HFFc6 (cell line): ENCODE measurements around the gene C8A. TPM values are rescaled to one million over a fixed set of nuclear protein-coding genes. Genes with fewer than 3 reads are reported as not detected.

Source experiments
- DNase-seq: peaks from one replicate; pipeline ENCODE4 v3.0.0-alpha.2; 2018
- H3K27ac Mint-ChIP-seq: 2 replicates; pipeline ENCODE4 v1.8.0; 2020; ENCODE audit warnings: mild to moderate bottlenecking, mixed read lengths
- H3K27me3 Mint-ChIP-seq: 2 replicates; pipeline ENCODE4 v1.8.0; 2021; ENCODE audit warnings: mild to moderate bottlenecking, moderate library complexity, mixed read lengths; ENCODE audit not compliant: insufficient read depth
- H3K36me3 Mint-ChIP-seq: 2 replicates; pipeline ENCODE4 v1.8.0; 2021; ENCODE audit warnings: low read depth, mixed read lengths
- H3K4me1 Mint-ChIP-seq: 2 replicates; pipeline ENCODE4 v1.8.0; 2020; ENCODE audit warnings: low read depth, mixed read lengths
- H3K4me3 Mint-ChIP-seq: 2 replicates; pipeline ENCODE4 v1.8.0; 2020; ENCODE audit warnings: mild to moderate bottlenecking, moderate library complexity, mixed read lengths
- H3K9me3 Mint-ChIP-seq: 2 replicates; pipeline ENCODE4 v1.8.0; 2020; ENCODE audit warnings: mild to moderate bottlenecking, mixed read lengths
- CTCF ChIP-seq: fragments of 200-600 bp; sonication (generic); IDR thresholded peaks from 2 replicates; pipeline ENCODE4 v1.5.0; 2021; ENCODE audit warnings: antibody characterized with exemption, mild to moderate bottlenecking
- total RNA-seq, 6 experiments: library from RNA; stranded (reverse); fragmentation: NEBNext Ultra II Directional; extraction: Animal tissue kit (Norgen Biotek cat#: 25700); gene quantifications; 2 replicates in 1 of 6; 3 replicates in 5 of 6; pipeline ENCODE4 v1.2.3, GENCODE V29; 2021

The C8A gene
- total RNA-seq, 6 experiments from 2014 or later = not detected

- Mint-ChIP-seq H3K4me1 (peaks cover 7% of the 10 kb centered on the region; the same call in 1 of the 2 replicates), H3K9me3 (no peaks in the 10 kb centered on the region)
- TF ChIP-seq CTCF = no peak
Observed at GRCh38 chr1:56856186-56856585, 1.6 kb downstream of the C8A start.

GRCh38 chr1:56859287-56859686 is 4.7 kb downstream of the C8A start:
- no peaks in the 10 kb centered on the region for H3K36me3 Mint-ChIP-seq
- no peak overlapping the region for H3K27ac Mint-ChIP-seq
- no peak for DNase-seq
- no peaks in the 10 kb centered on the region for H3K9me3 Mint-ChIP-seq
- H3K4me1 Mint-ChIP-seq = peaks cover 6% of the 10 kb centered on the region
- no peak overlapping the region for H3K4me3 Mint-ChIP-seq
- 0 out of 2 replicates have a peak, but pooled peaks cover 2% of the 10 kb centered on the region for H3K27me3 Mint-ChIP-seq
- no peak for TF ChIP-seq CTCF

More at GRCh38 chr1:56856186-56856585, 1.6 kb downstream of the C8A start:
- Mint-ChIP-seq H3K27me3 (0 out of 2 replicates have a peak, but pooled peaks cover 2% of the 10 kb centered on the region), H3K36me3 (no peaks in the 10 kb centered on the region), H3K27ac (no peak overlapping the region), H3K4me3 (no peak overlapping the region)
- DNase-seq = no peak

GRCh38 chr1:56863265-56863992 is 8.8 kb downstream of the C8A start:
- no peak overlapping the region for H3K27ac Mint-ChIP-seq
- DNase-seq = no peak

GRCh38 chr1:56864430-56864829 is 9.8 kb downstream of the C8A start:
- DNase-seq = peak; percentile 9
- H3K9me3 Mint-ChIP-seq = no peaks in the 10 kb centered on the region
- peak overlapping the region; percentile 29 for H3K27ac Mint-ChIP-seq
- TF ChIP-seq CTCF = no peak
- H3K27me3 Mint-ChIP-seq = no peaks in the 10 kb centered on the region
- H3K4me3 Mint-ChIP-seq = no peak overlapping the region
- no peaks in the 10 kb centered on the region for H3K36me3 Mint-ChIP-seq
- peaks cover 50% of the 10 kb centered on the region for H3K4me1 Mint-ChIP-seq

More at GRCh38 chr1:56863265-56863992, 8.8 kb downstream of the C8A start:
- H3K4me3 Mint-ChIP-seq = no peak overlapping the region
- no peaks in the 10 kb centered on the region for H3K9me3 Mint-ChIP-seq
- 0 out of 2 replicates have a peak, but pooled peaks cover 2% of the 10 kb centered on the region for H3K27me3 Mint-ChIP-seq
- no peaks in the 10 kb centered on the region for H3K36me3 Mint-ChIP-seq
- H3K4me1 Mint-ChIP-seq = peaks cover 40% of the 10 kb centered on the region
- no peak for TF ChIP-seq CTCF

- no peak for TF ChIP-seq CTCF
- Mint-ChIP-seq H3K27ac (peak overlapping the region; percentile 98), H3K36me3 (no peaks in the 10 kb centered on the region), H3K9me3 (no peaks in the 10 kb centered on the region), H3K27me3 (no peaks in the 10 kb centered on the region), H3K4me1 (peaks cover 63% of the 10 kb centered on the region), H3K4me3 (peak overlapping the region; percentile 72)
- DNase-seq = peak; percentile 92
Observed at GRCh38 chr1:56866656-56867055, 12.1 kb downstream of the C8A start.
